ENCODE data around the gene JMJD7.

- no peak for TF ChIP-seq CTCF (IDR thresholded peaks at IDR 0.05)
- no peak for TF ChIP-seq SIN3A (IDR thresholded peaks at IDR 0.05; ENCODE audit: borderline replicate concordance, insufficient read depth, low read depth, low read length)
Measured at GRCh38 chr15:41842229-41842628, 14.3 kb downstream of the JMJD7 start.
